Stomach (tissue), 4 donors: ENCODE measurements around the gene OR6C75.
"Not testable (repeated sequence)": the region's sequence is repeated elsewhere in the genome, so short reads cannot be mapped to it uniquely, and the experiment has no call there.

Source experiments
- CTCF ChIP-seq, 7 experiments: fragments of 450-650 bp in 4 of 7; fragments of 200-600 bp in 3 of 7; sonication (generic) in 3 of 7; IDR thresholded peaks; one replicate each; pipeline ENCODE4 v1.5.1; 2016 to 2019; ENCODE audit warnings: antibody characterized with exemption in 7 of 7, control low read depth in 2 of 7, mild to moderate bottlenecking in 1 of 7
- EP300 ChIP-seq: sonication (generic); formaldehyde crosslinking; IDR thresholded peaks from one replicate; pipeline ENCODE4 v1.6.1; 2017; ENCODE audit warnings: antibody characterized with exemption
- POLR2A ChIP-seq, 4 donors: fragments of 450-650 bp; IDR thresholded peaks; one replicate each; pipeline ENCODE4 v1.6.1; 2016; ENCODE audit warnings: antibody characterized with exemption in 4 of 4, control low read depth in 2 of 4, mild to moderate bottlenecking in 1 of 4, moderate library complexity in 1 of 4

GRCh38 chr12:55409133-55409532, 46.4 kb downstream of the OR6C75 start:
- not testable (repeated sequence) for TF ChIP-seq POLR2A (IDR thresholded peaks at IDR 0.05); CTCF (IDR thresholded peaks at IDR 0.05); EP300
